ENCODE data around the gene EXOC3. TPM values are rescaled to one million over a fixed set of nuclear protein-coding genes. Genes with fewer than 3 reads are reported as not detected.

Gene EXOC3
- total RNA-seq, 1 experiment from 2014 or later: 60.1 TPM

DNA sequence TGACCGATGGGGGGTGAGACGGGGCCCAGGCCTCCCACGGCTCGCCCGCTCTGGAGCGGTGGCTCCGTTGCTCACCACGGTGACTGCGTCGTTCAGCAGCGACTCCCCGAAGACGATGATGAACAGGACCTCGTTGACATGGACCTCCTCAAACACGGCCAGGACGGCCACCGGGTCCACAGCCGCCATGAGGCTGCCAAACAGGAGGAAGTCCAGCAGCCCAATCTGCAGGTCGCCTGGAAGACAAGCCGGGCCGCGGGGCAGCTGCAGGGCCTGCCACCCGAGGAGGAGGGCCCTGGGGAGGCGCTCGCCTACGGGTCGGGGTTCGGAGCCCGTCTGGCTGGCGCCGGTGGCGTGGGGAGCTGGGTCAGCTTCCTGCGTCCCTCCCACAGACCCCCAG is 45.3 kb downstream of the EXOC3 start:
- DNase-seq (ENCODE audit: low spot score): no peak
- Mint-ChIP-seq H3K4me1 (peaks cover 7% of the 10 kb centered on the region), H3K27ac (no peak overlapping the region), H3K36me3 (no peaks in the 10 kb centered on the region), H3K4me3 (no peak overlapping the region), H3K9me3 (no peaks in the 10 kb centered on the region), H3K27me3 (ENCODE audit: low read depth) (peaks cover 51% of the 10 kb centered on the region)
- TF ChIP-seq NFE2L1 (CRISPR knock-in tag; IDR thresholded peaks at IDR 0.05): no peak
- CTCF ChIA-PET: interaction anchor here (0.8 kb wide), 1 partner anchor 42 kb away, joined by 3 read pairs; no protein-coding TSS in a partner anchor
- no peak for ATAC-seq
- POLR2A ChIA-PET: no interaction called here

DNA sequence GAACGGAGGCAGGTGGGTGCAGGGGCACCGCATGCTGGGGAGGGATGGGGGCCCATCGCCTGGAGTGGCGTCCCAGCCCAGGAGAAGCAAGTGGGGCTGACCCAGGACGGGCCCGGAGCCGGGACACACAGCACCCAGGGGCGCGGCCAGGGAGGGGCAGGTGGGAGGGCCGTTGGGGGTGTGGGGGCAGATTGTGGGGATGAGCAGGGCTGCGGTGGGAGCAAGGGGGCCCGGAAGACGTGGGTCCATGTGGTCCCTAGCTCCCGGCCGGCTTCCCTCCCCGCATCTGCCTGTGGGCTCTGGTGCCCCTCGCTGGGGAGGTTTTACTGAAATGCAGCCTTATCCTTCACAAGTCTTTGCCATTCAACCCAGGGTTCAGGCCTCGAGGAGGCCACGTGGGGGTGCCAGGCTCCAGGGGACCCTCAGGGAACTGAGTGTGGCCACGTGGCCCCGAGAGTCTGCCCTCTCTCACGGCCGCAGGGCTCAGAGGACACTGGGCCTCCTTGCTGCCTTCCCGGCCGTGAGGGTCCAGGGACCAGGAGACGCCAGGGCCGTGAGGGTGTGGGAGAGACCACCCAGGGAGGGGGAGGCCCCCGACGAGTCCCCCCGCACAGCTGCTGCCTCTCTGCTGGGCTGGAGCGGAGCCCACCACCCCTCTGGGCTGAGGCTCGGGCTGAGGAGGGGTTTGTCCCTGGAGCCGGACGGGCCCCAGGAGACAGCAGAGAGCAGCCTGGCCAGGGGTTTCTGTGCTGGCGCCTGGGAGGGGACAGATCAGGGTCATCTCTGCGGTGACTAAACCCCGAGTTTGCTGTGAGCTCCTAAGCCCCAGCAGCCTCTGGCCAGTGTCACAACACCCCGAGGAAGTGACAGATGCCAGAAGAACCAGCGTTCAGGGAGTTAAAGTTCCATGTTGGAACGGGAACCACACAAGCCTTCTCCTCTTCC is 46.0 kb downstream of the EXOC3 start:
- H3K36me3 Mint-ChIP-seq: no peaks in the 10 kb centered on the region

DNA sequence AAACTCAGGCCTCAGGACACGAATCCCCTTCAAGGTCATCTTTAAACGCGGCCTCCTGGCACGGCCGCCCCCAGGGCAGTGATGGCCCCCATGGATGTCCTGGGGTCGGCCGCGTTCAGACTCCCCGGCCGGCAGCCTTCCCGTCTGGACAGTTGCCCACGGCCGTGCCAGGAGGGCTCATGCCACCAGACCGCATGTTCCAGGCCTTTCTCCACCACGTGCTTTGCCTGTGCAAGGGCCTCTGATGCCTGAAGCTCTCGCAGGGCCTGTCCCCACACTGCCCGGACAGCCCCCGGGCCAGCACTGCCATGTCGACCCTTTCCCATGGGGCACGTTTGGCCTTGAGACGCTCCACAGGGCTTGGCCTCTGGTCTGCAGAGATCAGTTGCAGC is 46.7 kb downstream of the EXOC3 start:
- Mint-ChIP-seq H3K4me3 (no peak overlapping the region), H3K9me3 (no peaks in the 10 kb centered on the region), H3K4me1 (peaks cover 9% of the 10 kb centered on the region), H3K36me3 (no peaks in the 10 kb centered on the region), H3K27ac (no peak overlapping the region), H3K27me3 (ENCODE audit: low read depth) (peaks cover 65% of the 10 kb centered on the region)
- TF ChIP-seq ELF4 (CRISPR knock-in tag; IDR thresholded peaks at IDR 0.05; ENCODE audit: low read depth) (no peak), ZNF263 (CRISPR knock-in tag; IDR thresholded peaks at IDR 0.05; ENCODE audit: low read depth) (no peak), FOXK1 (CRISPR knock-in tag; IDR thresholded peaks at IDR 0.05) (no peak), NR2C2 (CRISPR knock-in tag; IDR thresholded peaks at IDR 0.05) (no peak), SMAD3 (CRISPR knock-in tag; IDR thresholded peaks at IDR 0.05; ENCODE audit: borderline replicate concordance) (no peak), IRF2 (CRISPR knock-in tag; IDR thresholded peaks at IDR 0.05; ENCODE audit: borderline replicate concordance, low read depth) (no peak)
- TF ChIP-seq, protein P1, sequence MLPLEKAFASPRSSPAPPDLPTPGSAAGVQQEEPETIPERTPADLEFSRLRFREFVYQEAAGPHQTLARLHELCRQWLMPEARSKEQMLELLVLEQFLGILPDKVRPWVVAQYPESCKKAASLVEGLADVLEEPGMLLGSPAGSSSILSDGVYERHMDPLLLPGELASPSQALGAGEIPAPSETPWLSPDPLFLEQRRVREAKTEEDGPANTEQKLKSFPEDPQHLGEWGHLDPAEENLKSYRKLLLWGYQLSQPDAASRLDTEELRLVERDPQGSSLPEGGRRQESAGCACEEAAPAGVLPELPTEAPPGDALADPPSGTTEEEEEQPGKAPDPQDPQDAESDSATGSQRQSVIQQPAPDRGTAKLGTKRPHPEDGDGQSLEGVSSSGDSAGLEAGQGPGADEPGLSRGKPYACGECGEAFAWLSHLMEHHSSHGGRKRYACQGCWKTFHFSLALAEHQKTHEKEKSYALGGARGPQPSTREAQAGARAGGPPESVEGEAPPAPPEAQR (CRISPR knock-in tag; IDR thresholded peaks at IDR 0.05): no peak
- TF ChIP-seq, protein P2, sequence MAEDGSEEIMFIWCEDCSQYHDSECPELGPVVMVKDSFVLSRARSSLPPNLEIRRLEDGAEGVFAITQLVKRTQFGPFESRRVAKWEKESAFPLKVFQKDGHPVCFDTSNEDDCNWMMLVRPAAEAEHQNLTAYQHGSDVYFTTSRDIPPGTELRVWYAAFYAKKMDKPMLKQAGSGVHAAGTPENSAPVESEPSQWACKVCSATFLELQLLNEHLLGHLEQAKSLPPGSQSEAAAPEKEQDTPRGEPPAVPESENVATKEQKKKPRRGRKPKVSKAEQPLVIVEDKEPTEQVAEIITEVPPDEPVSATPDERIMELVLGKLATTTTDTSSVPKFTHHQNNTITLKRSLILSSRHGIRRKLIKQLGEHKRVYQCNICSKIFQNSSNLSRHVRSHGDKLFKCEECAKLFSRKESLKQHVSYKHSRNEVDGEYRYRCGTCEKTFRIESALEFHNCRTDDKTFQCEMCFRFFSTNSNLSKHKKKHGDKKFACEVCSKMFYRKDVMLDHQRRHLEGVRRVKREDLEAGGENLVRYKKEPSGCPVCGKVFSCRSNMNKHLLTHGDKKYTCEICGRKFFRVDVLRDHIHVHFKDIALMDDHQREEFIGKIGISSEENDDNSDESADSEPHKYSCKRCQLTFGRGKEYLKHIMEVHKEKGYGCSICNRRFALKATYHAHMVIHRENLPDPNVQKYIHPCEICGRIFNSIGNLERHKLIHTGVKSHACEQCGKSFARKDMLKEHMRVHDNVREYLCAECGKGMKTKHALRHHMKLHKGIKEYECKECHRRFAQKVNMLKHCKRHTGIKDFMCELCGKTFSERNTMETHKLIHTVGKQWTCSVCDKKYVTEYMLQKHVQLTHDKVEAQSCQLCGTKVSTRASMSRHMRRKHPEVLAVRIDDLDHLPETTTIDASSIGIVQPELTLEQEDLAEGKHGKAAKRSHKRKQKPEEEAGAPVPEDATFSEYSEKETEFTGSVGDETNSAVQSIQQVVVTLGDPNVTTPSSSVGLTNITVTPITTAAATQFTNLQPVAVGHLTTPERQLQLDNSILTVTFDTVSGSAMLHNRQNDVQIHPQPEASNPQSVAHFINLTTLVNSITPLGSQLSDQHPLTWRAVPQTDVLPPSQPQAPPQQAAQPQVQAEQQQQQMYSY (CRISPR knock-in tag; IDR thresholded peaks at IDR 0.05): no peak
- ChIA-PET POLR2A (no interaction called here), CTCF (interaction anchor here (1.1 kb wide), 1 partner anchor 14 kb away, joined by 4 read pairs; no protein-coding TSS in a partner anchor)
- DNase-seq (ENCODE audit: low spot score) (no peak), ATAC-seq (no peak)

More for the DNA sequence above, 46.0 kb downstream of the EXOC3 start:
- Mint-ChIP-seq H3K4me3 (no peak overlapping the region), H3K4me1 (peaks cover 9% of the 10 kb centered on the region), H3K27ac (no peak overlapping the region), H3K27me3 (ENCODE audit: low read depth) (peaks cover 58% of the 10 kb centered on the region), H3K9me3 (no peaks in the 10 kb centered on the region)
- DNase-seq (ENCODE audit: low spot score) (no peak), ATAC-seq (no peak)
- TF ChIP-seq HMGA2 (CRISPR knock-in tag; IDR thresholded peaks at IDR 0.05): no peak
- no peak for TF ChIP-seq SP1 (CRISPR knock-in tag; conservative IDR thresholded peaks at IDR 0.05)
- no peak for TF ChIP-seq TEAD4 (CRISPR knock-in tag; IDR thresholded peaks at IDR 0.05)
- no peak for TF ChIP-seq ZNF138 (CRISPR knock-in tag; conservative IDR thresholded peaks at IDR 0.05)
- TF ChIP-seq EMX1 (CRISPR knock-in tag; IDR thresholded peaks at IDR 0.05): no peak
- TF ChIP-seq, protein P3, sequence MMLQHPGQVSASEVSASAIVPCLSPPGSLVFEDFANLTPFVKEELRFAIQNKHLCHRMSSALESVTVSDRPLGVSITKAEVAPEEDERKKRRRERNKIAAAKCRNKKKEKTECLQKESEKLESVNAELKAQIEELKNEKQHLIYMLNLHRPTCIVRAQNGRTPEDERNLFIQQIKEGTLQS (CRISPR knock-in tag; conservative IDR thresholded peaks at IDR 0.05): no peak
- TF ChIP-seq PRRX2 (CRISPR knock-in tag; IDR thresholded peaks at IDR 0.05): no peak
- TF ChIP-seq, protein P4, sequence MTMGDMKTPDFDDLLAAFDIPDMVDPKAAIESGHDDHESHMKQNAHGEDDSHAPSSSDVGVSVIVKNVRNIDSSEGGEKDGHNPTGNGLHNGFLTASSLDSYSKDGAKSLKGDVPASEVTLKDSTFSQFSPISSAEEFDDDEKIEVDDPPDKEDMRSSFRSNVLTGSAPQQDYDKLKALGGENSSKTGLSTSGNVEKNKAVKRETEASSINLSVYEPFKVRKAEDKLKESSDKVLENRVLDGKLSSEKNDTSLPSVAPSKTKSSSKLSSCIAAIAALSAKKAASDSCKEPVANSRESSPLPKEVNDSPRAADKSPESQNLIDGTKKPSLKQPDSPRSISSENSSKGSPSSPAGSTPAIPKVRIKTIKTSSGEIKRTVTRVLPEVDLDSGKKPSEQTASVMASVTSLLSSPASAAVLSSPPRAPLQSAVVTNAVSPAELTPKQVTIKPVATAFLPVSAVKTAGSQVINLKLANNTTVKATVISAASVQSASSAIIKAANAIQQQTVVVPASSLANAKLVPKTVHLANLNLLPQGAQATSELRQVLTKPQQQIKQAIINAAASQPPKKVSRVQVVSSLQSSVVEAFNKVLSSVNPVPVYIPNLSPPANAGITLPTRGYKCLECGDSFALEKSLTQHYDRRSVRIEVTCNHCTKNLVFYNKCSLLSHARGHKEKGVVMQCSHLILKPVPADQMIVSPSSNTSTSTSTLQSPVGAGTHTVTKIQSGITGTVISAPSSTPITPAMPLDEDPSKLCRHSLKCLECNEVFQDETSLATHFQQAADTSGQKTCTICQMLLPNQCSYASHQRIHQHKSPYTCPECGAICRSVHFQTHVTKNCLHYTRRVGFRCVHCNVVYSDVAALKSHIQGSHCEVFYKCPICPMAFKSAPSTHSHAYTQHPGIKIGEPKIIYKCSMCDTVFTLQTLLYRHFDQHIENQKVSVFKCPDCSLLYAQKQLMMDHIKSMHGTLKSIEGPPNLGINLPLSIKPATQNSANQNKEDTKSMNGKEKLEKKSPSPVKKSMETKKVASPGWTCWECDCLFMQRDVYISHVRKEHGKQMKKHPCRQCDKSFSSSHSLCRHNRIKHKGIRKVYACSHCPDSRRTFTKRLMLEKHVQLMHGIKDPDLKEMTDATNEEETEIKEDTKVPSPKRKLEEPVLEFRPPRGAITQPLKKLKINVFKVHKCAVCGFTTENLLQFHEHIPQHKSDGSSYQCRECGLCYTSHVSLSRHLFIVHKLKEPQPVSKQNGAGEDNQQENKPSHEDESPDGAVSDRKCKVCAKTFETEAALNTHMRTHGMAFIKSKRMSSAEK (CRISPR knock-in tag; IDR thresholded peaks at IDR 0.05; ENCODE audit: borderline replicate concordance): no peak
- TF ChIP-seq ATF1 (CRISPR knock-in tag; IDR thresholded peaks at IDR 0.05): no peak
- TF ChIP-seq GRHL2 (CRISPR knock-in tag; IDR thresholded peaks at IDR 0.05; ENCODE audit: insufficient replicate concordance, severe bottlenecking): no peak
- TF ChIP-seq MYBL2 (CRISPR knock-in tag; IDR thresholded peaks at IDR 0.05): no peak
- TF ChIP-seq, protein P5, sequence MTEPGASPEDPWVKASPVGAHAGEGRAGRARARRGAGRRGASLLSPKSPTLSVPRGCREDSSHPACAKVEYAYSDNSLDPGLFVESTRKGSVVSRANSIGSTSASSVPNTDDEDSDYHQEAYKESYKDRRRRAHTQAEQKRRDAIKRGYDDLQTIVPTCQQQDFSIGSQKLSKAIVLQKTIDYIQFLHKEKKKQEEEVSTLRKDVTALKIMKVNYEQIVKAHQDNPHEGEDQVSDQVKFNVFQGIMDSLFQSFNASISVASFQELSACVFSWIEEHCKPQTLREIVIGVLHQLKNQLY (CRISPR knock-in tag; IDR thresholded peaks at IDR 0.05): no peak
- ChIA-PET CTCF (no interaction called here), POLR2A (no interaction called here)

All from WTC11 (cell line).